ENCODE data around the gene PPDPF. TPM values are rescaled to one million over a fixed set of nuclear protein-coding genes. Genes with fewer than 3 reads are reported as not detected.
"Not testable (repeated sequence)": the region's sequence is repeated elsewhere in the genome, so short reads cannot be mapped to it uniquely, and the experiment has no call there.

PPDPF gene
- total and polyA plus RNA-seq, 12 donors: 186 to 433 (median 270) TPM

DNA sequence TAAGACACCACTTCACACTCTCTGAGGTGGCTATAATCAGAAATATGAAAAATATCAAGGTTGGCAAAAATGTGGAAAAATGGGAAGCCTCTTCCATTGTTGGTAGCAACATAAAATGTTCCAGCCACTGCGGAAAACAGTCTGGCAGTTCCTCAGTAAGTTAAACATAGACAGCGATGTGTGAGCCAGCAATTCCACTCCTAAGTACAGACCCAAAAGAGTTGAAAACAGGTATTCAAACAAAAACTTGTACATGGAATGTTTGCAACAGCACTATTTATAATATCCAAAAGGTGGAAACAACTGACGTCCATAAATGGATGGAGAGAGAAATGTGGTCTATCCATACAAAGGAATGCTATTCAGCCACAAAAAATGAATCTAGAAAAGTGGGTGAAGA lies 7.4 kb upstream of the PPDPF start:
- DNase-seq (no peak), ATAC-seq (no peak)
- Histone ChIP-seq H3K27me3 (peaks cover 0 to 22% (median 0%) of the 10 kb centered on the region in 7 donors), H3K4me1 (peaks cover 0 to 8% (median 0%) of the 10 kb centered on the region in 9 donors), H3K36me3 (peaks cover 0 to 1% (median 0%) of the 10 kb centered on the region in 9 donors), H3K9me3 (no peaks in the 10 kb centered on the region), H3K4me3 (no peak overlapping the region), H3K27ac (no peak overlapping the region)
- TF ChIP-seq, protein P1, sequence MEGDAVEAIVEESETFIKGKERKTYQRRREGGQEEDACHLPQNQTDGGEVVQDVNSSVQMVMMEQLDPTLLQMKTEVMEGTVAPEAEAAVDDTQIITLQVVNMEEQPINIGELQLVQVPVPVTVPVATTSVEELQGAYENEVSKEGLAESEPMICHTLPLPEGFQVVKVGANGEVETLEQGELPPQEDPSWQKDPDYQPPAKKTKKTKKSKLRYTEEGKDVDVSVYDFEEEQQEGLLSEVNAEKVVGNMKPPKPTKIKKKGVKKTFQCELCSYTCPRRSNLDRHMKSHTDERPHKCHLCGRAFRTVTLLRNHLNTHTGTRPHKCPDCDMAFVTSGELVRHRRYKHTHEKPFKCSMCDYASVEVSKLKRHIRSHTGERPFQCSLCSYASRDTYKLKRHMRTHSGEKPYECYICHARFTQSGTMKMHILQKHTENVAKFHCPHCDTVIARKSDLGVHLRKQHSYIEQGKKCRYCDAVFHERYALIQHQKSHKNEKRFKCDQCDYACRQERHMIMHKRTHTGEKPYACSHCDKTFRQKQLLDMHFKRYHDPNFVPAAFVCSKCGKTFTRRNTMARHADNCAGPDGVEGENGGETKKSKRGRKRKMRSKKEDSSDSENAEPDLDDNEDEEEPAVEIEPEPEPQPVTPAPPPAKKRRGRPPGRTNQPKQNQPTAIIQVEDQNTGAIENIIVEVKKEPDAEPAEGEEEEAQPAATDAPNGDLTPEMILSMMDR (IDR thresholded peaks at IDR 0.05): no peak
- WGBS, 2 donors: 90 to 96% methylated on average over 3 of the region's 3 CpGs
- intact Hi-C loops (cut with DNase I): no loop called here

DNA sequence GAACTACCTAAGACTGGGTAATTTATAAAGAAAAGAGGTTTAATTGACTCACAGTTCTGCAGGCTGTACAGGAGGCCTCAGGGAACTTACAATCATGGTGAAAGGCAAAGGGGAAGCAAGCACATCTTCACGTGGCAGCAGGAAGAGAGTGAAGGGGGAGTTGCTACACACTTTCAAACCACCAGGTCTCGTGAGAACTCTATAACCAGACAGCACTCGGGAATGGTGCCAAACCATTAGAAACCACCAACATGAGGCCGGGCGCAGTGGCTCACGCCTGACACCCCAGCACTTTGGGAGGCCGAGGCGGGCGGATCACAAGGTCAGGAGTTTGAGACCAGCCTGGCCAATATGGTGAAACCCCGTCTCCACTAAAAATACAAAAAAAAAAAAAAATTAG lies 6.0 kb upstream of the PPDPF start:
- H3K36me3 ChIP-seq; H3K27ac ChIP-seq; ATAC-seq; H3K4me1 ChIP-seq; H3K4me3 ChIP-seq; intact Hi-C loops (cut with DNase I); H3K9me3 ChIP-seq; DNase-seq: not testable (repeated sequence)
- 70 to 75% methylated on average over 9 to 10 of the region's 10 CpGs for WGBS, 2 donors
- peaks cover 0 to 15% (median 0%) of the 10 kb centered on the region in 7 donors for H3K27me3 ChIP-seq

DNA sequence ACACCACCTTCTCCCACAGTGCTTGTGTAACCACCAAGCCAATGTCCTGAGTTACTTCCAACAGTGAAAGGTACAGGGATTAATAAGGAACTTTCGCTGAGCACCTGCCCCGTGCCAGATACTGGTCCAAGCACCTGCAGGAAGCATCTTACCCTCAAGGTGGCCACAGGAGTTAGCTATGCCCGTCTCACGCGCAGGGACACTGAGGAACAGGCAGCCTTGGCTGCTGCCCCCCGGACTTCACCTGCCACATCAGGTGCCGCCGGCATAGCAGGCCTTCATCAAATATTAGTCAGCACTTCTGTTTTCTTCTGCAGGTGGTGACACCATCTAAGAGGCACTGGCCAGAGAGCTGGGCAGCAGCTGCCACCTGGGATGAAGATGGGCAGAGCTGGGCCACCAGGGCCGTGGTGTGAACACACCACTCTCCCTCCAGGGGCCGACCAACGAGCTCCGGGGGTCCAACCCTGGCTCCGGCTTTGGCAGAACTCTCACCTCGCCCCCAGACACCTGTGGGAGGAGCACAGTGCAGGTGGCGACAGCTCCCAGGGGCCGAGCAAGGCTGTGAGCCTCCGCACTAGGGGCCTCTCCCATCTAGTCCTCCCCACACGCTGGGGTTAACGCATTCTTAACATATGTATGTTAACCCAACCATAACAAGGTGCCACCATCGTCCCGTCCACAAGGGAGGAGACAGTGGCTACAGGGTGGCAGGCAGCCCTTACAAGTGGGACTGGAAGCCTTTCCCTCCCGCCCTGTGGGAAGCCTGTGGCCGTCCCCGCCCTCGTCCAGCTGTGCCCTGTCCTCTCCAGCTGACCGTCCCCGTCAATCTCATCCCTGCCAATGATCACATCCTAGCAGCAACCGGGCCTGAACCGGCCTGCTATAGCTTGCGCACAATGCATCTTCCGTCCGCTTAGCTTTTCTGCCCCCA lies 2.9 kb upstream of the PPDPF start:
- H3K4me1 ChIP-seq: peaks cover 10 to 31% (median 22%) of the 10 kb centered on the region in 9 donors
- intact Hi-C loops (cut with DNase I): loop anchor here in 2 of 10 donors (2.0 to 5.0 kb wide), 2 partner anchors 75 kb away; no protein-coding TSS in a partner anchor
- TF ChIP-seq, protein P1 (IDR thresholded peaks at IDR 0.05): no peak
- H3K27ac ChIP-seq: no peak overlapping the region
- H3K9me3 ChIP-seq: no peaks in the 10 kb centered on the region
- WGBS, 2 donors: 92 to 94% methylated on average over 32 of the region's 32 CpGs
- ATAC-seq (no peak), DNase-seq (no peak)
- H3K27me3 ChIP-seq: peaks cover 0 to 3% (median 0%) of the 10 kb centered on the region in 7 donors
- H3K36me3 ChIP-seq: peaks cover 0 to 14% (median 0%) of the 10 kb centered on the region in 9 donors
- no peak overlapping the region for H3K4me3 ChIP-seq

DNA sequence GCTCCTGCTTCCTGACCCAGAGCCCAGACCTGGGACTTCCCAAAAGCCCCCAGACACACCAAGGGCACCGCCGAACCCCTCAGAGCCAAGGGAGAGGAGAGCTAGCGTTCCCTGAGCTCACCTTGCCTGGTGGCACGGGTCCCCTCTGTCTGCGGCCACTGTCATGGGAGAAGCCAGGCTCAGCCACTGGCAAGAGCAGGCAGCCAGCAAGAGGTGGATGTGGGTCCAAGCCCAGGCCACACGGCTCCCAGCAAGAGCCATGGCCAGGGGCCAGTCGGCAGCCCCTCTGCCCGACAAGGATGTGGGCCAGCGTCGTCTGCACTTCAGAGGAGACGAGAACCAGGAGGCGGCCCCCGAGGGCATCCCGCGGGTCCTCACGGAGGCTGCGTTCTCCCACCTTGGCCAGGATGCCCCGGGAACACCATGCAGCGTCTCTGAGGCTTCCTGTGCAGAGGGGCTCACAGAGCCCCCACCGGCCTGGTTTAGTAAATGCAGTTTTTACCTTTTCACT lies 2.2 kb upstream of the PPDPF start:
- DNase-seq (no peak), ATAC-seq (no peak)
- Histone ChIP-seq H3K27ac (no peak overlapping the region), H3K4me3 (no peak overlapping the region), H3K27me3 (peaks cover 0 to 3% (median 0%) of the 10 kb centered on the region in 7 donors), H3K9me3 (peaks cover 0 to 4% (median 0%) of the 10 kb centered on the region in 11 donors), H3K36me3 (peaks cover 0 to 19% (median 4%) of the 10 kb centered on the region in 9 donors), H3K4me1 (peaks cover 14 to 39% (median 22%) of the 10 kb centered on the region in 9 donors)
- intact Hi-C loops (cut with DNase I): loop anchor here in 2 of 10 donors (2.0 to 5.0 kb wide), 2 partner anchors 76 kb away; no protein-coding TSS in a partner anchor
- WGBS, 2 donors: 81 to 91% methylated on average over 20 of the region's 20 CpGs
- TF ChIP-seq, protein P1 (IDR thresholded peaks at IDR 0.05): peak in 1 of 9 donors; percentile 6

Data from heart right ventricle (tissue), 16 donors.